CD4-positive, alpha-beta T cell treated with Interleukin-15 for 4 hours (primary cell): Measurements from ENCODE around the gene LRTM2.
A peak's percentile ranks its signal among the peaks of the same experiment; 100 is the strongest.

Experiments
- DNase-seq: peaks from one replicate; pipeline ENCODE4 v3.0.0-alpha.2; 2020; ENCODE audit warnings: low spot score

LRTM2 gene

GRCh38 chr12:1820191-1820895 lies at the start of gene LRTM2:
TSS of gene LRTM2 (plus strand) at chr12:1820565. CDS start at chr12:1828149, 7,584 bp downstream.
- DNase-seq = no peak

- DNase-seq = no peak
Observed at GRCh38 chr12:1773937-1774655, 46.3 kb upstream of the LRTM2 start.

DNA sequence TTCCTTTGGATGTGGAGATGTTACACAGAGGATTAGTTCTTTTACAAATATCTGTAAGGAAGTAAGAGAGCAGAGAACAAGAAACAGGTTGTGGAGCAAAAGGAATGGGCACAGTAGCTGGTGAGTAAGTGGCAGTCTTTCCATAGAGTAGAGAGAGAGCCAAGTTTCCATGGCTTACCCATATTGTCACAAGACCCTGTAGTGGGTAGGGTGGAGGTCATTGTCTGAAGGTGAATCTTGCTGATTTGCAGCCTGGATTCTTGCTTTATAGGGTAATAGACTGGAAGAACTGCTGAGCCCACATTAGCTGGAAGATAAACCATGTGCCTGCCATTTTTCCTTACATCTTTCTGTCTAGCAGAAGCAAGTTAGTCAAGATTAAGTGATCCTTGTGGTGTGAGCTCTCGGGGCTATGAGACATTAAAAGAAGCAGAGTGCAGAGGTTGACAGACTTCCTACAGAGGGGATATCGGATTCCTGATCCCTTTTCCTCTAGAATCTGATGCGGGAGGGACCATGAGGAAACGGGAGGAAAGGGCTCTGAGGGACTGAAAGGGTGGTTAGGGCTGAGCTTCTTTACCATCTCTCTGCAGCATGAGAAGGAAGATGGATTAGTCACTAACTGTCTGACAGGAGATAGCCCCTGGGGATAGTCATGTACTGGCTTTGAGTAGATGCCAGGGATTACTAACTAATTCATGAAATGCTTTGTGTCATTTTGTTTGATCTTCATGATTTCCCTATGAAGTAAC lies 44.0 kb upstream of the LRTM2 start:
- no peak for DNase-seq

- DNase-seq = no peak
Observed at GRCh38 chr12:1777798-1778197, 42.6 kb upstream of the LRTM2 start.

DNA sequence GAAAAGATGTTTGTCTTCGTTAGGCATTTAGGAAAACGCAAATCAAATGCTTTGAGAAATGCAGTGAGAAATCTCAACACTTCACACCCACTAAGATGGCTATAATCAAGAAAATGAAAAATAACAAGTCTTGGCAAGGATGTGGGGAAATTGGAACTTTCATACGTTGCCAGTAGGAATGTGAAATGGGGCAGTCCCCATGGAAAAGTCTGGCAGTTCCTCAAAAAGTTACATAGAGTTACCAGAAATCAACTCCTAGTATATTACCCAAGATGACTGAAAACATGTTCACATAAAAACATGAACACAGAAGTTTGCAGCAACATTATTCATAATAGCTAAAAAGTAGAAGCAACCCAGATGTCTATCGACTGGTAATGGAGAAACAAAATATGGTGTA lies 41.5 kb upstream of the LRTM2 start:
- DNase-seq = no peak

- DNase-seq = no peak
Observed at GRCh38 chr12:1779783-1780182, 40.6 kb upstream of the LRTM2 start.

- DNase-seq = no peak
Observed at GRCh38 chr12:1781772-1782171, 38.6 kb upstream of the LRTM2 start.

GRCh38 chr12:1782215-1782614 lies 38.1 kb upstream of the LRTM2 start:
- DNase-seq = no peak

- no peak for DNase-seq
Observed at GRCh38 chr12:1787714-1788113, 32.7 kb upstream of the LRTM2 start.

- no peak for DNase-seq
Observed at GRCh38 chr12:1790444-1790843, 29.9 kb upstream of the LRTM2 start.

DNA sequence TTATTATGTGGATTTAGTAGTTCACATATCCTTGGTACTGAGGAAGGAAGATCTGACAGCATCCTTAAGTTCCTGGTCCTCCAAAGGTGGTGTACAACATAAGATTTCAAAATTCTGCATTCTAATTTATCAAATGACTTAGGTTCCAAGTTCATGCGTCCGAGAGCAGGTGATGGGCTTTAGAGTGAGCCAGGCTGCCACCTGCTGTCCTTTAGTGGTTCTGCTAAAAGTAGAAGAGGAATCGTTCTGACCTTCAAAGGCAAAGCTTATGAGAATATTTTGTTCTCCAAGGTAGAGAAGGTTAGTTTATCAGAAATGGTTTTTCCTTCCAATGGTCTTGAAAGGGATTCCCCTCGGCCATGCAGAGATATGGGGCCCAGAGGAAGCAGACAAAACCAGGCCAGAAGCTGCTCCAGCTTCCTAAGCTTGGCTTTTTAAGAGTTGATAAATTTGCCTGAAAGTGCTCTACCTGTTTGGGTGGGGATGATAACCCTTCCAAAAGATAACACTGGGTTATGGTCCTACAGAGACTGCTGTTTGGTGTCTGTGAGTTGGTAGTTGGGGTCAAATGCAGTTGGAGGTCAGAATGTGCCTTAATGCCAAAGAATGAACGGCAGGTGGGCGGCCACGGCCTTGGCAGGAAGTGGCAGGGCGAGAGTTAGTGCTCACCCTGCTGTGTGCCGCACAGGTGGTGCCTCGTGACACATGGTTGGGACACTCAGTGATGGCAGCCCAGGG lies 29.1 kb upstream of the LRTM2 start:
- peak; percentile 74 for DNase-seq

- no peak for DNase-seq
Observed at GRCh38 chr12:1792406-1792805, 28.0 kb upstream of the LRTM2 start.

- DNase-seq = no peak
Observed at GRCh38 chr12:1793426-1794210, 26.7 kb upstream of the LRTM2 start.

- DNase-seq = no peak
Observed at GRCh38 chr12:1794440-1795090, 25.8 kb upstream of the LRTM2 start.

DNA sequence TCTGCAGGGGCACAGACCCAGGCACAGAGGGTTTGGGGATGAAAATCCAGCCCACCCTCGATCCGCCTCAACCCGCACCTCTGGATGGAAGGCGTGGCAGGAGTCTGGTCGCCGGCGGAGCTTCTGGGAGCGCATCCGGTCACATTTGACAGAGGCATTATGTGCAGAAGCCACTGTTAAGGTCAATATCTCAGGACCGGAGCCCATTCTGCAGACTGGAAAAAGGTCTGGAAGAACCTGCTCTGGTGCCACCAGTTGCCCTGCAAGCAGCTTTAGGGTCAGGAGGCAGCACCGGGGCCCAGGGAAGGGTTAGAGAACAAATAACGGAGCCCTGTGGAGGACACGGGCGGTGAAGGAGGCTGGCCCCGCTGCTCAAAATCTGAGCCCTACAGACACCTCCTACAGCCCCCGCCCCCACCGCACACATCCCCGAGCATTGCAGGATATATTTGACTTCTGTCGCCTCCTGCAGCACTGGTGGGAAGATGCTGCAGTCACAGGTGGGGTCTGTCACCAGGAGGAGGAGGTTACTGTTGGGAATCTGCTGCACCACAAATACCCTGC lies 25.1 kb upstream of the LRTM2 start:
- no peak for DNase-seq

DNA sequence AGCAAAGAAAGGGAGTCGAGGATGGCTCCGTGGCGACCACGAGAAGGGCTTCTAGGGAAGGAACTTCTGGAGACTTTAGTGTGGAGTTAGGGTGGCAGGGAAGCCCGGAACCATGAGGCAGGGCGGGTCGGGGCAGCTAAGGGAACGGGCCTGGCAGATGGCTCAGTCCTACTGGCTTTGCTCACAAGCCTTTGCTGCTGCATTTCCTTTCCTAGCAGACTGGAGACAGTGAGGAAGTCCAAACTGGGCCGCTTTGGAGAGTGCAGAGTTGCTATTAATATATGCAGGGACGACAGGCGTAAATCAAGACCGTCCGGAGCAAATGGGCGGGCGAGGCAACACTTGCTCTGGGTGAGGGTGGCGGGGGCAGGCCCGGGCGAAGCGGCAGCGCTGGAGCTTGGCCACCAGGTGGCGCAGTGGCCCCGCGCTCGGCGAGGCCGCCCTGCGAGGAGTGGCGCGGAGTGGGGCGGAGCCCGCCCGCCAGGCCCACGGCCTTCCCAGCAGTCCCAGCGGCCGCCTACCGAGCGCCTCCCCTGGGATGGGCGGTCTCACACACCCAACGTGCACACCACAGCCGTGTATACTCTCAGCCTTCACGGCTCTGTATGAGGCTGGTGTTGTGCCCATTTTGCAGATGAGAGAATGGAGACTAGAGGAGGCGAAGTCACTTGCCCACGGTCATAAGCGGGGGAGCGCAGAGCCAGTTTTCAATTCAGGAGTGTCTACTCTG lies 24.4 kb upstream of the LRTM2 start:
- DNase-seq = peak; percentile 95

GRCh38 chr12:1796515-1797010 lies 23.8 kb upstream of the LRTM2 start:
- peak; percentile 38 for DNase-seq

- peak; percentile 56 for DNase-seq
Observed at GRCh38 chr12:1797011-1797901, 23.1 kb upstream of the LRTM2 start.
